Midbrain (tissue), 1 donor: ENCODE data around the gene MCTP1.

Experiments used
- DNase-seq: peaks from one replicate; lab custom pipeline; 2025; lab: John Stamatoyannopoulos, UW

MCTP1 gene

DNA sequence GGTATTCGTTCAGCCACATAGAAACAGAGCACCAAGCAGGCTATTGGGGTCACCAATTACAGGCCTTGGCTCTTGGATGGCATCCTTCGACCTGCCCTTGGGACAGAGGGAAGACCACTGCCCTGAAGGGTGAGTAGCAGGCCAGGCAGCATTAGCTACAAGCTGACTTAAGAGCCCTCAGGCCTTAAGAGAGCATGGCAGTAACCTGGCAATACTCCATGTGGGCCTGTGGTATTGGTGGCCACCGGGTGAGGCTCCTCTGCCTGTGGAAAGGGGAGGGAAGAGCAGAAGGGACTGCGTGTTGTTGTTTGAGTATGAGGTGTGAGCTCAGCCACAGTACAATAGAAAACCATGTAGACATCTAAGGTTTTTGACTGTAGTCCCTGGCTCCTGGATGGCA is 170.6 kb downstream of the MCTP1 start:
- DNase-seq, result no peak

DNA sequence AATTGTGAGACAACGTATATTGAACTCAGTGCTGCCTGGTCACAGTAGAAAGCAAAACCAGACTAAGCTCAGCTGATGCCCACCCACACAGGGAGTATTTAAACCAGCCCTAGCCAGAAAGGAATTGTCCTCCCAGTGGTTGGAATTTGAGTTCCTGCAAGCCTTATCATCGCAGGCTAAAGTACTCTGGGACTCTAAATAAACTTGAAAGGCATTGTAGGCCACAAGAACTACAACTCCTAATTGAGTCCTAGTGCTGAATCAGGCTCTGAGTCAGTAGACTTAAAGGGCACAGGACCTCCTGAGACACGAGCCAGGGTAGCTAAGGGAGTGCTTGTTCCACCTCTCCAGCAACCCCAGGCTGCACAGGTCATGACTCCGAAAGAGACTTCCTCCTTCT is 171.4 kb downstream of the MCTP1 start:
- no peak for DNase-seq

DNA sequence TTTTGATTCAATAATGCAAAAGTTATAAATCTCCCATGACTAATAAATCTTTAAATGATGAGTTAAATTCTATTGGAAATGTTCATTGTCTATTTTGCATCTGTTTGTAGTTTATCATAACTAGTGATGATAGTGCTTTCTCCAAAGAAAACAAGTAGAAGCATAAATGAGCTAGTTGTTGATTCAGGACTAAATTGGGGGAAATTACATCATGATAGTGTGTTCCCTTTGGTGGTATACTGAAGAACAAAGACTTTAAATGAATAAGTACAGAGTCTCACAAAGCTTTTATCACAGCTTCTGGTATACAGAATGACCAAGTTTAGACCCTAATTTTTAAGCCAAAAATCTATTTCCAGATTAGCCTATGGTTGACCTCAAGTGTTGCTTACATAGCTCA is 173.8 kb downstream of the MCTP1 start:
- DNase-seq, result no peak

DNA sequence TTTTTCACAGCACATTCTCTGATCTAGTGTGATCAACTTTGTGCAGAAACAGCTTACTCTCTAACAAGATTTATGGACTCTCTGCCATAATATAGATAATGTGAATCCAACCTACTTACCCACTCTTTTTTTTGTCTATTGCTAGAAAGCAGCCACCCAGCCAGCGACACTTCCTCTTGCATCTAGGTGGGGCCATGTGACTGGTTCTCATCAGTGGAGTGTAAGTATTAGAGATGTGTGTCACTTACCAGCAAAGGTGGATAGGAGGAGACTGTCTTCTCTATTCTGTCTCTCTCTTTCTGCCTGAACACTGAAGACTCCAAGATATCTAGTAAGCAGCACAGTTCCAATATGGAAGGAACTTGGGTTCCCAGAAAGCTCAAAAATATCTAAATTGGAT is 174.8 kb downstream of the MCTP1 start:
- no peak for DNase-seq

DNA sequence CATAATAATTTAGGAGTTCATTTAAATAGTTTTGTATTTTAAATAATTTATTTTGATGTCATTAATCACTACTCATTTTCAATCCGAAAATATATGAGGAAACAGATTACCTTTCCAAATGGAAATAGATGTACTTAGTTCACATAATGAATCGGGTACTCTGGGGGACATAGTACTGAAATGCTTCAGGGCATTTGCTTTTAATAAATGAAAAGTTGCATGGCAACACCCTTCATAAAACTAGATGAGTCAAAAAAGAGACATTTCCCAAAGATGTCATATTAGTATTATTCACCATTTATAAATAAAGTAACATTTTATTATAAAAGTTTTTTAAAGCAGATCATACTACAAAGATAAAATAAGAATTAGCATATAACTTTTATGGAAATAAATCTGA is 177.8 kb downstream of the MCTP1 start:
- DNase-seq, result no peak

DNA sequence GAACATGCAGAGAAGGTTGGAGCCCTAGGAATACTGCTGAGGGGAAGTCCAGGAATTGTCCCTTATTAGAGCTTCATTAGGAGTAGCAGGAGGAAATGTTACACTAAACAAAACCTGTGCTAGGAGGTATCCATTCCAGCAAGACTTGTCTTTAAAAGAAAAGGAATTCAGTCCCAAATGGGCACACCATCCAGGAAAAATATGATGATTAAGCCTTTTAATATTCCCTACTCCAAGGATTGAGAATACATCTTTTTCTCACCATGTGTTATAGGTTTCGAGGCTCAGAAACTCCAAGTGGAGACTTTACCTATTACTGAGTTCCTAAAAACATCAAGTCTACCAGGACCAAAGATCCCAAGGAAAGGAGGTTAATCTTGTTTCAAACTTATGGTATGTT is 179.3 kb downstream of the MCTP1 start:
- no peak for DNase-seq

DNA sequence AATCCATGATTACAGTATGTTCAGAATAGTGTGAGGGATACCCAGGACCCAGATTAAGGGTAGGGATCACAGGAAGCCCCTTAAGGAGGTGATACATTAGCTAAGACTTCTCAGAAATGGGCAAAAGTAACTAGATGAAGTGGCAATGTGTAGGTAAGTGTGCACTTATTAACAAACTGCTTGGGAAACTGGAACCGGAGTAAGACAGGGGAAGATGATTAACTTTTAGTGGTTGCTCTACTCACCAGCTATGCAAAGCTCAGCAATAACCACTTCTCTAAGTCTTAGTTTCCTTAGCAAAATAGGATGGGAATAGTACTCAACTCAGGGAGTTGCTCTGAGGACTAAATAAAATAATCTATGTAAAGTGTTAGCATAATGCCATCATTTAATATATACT is 182.2 kb downstream of the MCTP1 start:
- no peak for DNase-seq

DNA sequence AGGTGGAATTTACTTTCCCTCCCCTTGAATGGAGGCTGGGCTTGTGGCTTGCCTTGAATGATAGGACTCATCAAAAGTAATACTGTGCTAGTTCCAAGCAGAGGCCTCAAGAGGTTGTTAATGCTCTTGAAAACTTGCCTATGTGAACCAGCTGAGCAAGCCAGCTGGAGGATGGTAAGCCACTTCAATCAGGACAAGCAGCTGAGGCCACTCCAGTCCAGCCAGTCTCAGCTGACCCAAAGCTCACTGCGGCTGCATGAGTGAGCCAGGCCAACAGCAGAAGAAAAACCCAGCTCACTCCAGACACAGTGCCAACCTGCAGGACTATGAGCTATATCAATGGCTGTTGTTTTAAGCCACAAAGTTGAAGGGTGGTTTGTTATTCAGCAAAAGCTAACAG is 182.8 kb downstream of the MCTP1 start:
- no peak for DNase-seq

DNA sequence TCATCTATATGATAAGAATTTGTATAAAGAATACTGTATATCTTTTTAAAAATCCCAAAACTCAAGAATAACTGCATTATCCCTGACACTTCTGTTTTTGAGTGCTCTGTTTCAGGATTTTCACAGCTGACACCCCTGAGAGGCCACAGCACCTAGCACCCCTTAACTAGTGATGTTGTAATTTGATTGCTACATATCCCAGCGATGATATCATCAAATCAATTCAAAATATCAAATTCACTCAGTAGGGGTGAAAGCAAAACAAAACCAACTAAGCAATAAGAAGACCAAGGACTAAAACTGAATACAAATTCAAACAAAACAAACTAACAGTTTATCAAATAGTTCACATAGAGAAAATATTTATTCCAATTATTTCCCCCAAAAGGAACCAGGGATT is 184.3 kb downstream of the MCTP1 start:
- DNase-seq, result no peak

DNA sequence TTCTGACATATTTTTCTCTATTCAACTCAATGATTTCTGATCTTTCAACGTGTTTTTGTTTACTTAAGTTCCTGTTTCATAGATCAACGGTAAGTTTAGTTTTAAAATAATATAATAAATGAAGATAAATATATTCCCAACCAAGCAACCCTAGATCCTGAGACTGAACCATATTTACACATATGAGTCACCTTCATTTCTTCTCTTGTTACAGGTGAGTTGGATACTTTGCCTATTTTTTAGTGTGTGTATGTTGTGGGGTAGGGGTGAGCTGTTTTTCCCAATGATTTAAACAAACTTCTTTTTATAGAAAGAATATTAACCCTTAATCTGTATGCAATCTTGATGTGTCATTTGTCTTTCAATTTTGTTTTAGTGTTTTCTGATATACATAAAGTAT is 186.9 kb downstream of the MCTP1 start:
- DNase-seq, result no peak

DNA sequence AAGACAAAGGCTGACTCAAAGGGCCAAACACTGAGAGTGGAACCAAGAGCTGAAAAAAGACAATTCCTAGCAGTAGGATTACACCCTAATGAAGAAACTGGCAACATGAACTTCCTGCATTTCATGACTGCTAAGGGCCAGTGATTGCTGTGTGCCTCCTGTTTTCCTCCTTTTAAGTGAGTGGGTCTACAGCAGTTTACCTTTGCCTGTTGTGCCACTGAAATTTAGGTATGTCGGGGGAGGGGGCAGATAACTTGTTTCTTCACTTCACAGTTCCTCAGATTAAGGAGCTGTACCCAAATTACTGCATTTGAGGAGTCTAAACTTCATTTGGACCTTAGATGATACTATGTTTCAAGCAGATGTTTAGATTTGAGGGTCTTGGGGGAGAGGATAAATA is 191.7 kb downstream of the MCTP1 start:
- DNase-seq, result no peak

DNA sequence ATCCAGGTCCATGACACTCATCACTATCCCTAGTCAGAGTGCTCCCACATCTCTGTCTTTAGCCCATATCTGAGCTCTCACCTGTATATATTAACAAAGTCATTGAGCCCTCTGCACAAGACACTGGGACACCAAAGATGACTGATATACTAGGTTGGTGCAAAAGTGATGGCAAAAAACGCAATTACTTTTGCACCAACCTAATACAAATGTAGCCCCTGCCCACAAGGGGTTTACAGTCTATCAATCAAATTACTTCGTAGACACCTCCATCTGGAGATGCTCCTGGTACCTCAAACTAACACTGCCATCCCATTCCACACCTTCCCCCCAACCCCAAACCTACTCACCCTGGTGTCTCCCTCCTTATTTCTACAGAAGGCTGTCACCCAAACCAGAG is 194.1 kb downstream of the MCTP1 start:
- DNase-seq, result no peak

DNA sequence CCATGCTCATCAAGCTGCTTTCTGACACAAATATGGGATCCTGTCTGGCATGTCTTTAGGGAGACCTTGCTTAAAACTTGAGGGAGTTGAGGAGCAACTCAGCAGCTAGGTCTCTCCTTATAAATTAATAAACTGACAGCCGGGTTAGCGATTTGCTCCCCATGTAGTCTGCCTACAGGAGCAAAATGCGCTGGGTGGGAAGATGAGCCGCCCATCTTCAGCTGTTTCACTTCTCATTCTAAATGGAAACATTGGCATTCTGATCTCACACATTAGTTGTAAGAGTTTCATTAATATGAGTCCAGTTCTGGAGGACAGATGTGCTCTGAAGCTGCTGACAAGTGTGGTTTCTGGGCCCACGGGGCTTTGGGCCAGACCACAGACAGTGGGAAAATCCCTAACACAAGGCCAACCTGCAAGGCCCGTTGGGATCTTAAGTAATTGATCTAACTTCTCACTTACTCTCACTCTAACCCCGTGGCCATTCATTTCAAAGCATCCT is 197.0 kb downstream of the MCTP1 start:
- no peak for DNase-seq

DNA sequence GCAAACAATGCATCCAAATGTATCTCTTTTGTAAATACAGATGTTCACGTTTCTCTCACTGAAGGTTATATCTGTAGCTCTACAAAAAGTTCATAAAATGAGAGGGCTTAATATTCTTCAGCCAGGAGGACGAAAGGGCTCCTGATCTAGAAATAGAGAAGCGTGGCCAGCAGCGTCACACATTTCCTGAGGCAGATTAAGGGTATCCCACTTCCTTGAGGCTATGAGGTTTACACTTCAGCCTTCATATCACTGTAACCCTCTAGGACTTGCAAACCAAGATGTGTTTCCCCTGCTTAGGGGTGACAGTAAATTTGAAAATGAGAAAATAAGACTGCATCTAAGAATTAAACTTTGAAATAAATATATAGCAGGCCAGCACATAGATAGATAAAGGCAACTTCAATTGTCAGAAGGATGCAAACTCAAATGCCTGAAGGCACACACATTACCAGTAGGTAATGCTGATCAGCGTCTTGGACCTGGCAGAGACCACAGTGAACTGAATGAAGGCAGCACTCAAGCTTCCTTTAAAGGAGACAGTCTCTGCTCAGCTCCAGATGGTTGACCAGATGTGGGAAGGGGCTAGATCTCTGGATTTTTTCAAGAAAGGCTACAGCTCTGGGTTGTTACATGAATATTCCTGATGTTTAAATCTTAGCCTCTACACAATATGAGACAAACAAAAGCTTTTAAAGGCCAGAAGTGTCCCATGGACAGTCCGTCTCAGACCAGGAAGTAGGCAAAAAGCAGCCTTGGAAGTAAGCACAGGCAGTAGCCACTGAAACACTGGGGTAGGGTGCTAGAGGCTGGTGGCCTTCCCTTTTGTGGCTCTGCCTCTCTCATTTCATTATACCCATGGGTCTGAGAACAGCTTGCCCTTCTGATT is 197.7 kb downstream of the MCTP1 start:
- no peak for DNase-seq

DNA sequence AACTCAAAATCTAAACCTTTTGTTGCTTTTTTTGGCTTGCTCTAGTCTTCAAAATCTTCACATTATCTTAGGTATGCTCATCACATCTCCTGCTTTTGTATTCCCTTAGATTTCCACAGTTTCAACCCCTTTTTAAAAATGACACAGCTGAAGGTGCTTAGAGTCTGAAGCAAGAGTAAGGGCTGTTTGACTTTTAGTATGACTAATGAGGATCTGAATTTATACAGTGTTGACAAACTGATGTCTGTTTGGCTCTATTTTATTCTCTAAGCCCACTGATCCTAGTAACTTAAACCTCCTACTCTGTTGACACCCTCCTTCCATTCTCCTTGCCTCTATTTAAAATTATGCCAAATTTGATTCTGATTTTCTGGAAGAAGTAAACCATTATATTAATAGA is 200.1 kb downstream of the MCTP1 start:
- DNase-seq, result no peak

DNA sequence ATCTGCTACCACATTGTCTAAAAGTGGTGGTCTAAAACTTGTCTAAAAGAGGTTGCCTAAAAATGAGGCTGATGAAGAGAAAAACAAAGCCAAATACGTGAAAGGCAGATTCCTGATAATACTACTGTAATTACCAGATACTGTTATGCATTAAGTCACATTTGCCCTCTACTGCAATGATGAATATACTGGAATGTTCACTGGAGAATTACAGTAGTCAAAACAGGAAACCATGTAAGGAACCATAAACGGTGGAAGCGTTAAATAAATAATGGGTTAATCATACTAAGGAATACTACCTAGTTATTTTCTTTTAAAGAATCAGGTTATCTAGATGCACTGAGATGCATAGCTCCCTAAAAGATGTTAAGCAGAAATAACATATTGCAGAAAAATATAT is 201.3 kb downstream of the MCTP1 start:
- no peak for DNase-seq

DNA sequence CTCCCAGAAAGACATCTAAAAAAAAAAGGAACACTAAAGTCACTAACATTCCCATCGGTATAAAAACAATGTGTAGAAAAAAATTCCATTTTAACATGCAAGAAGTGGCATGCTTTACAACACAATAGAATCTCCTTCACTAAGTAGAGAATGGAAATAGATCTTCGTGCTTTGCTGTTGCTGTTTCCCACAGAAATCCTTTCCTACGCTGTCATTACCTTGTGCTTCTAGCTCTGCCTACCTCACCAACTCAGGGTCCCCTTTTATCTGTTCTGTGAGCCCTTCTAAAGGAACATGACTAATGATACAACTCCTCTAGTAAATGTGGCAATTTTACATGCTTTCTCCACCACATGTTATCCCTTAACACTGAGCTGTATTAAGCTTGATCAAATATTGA is 202.9 kb downstream of the MCTP1 start:
- no peak for DNase-seq

DNA sequence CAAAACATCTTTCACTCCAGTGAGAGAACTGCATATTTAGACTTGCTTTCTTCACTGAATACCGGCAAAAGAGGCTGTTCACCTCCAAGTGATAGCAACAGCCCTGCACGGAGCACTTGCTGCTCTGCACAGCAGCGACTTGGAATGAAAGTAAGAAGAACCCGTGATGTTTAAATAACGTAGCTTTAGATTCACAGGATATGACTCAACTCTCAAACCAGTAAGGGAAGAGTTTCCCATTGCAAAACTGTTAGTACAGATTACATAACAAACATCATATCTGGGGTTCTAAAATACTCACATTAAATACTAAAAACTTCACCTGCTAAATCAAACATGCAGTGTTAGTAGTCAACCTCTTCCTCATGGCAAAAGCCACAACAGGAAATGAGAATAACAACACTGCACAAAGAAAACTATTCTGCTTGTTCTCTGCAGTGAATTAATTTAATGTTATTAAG is 203.4 kb downstream of the MCTP1 start:
- no peak for DNase-seq

DNA sequence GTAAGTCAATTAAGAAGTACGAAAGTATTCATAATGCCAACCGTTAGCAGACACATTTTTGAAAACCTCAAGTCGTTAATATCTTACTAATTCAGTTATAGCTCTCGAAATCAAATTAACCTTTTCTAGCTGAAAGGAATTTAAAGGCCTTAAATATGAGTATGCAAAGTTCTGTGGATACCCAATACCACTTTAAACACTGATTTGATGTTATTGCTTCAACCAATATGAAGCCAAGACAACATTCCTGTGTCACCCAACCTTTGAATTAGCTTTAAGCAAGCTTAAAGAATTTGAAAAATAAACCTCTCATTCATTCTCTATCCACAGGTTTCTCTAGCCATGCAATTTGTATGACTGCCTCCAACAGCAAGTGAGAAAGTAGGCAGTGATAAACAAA is 204.5 kb downstream of the MCTP1 start:
- DNase-seq, result no peak

DNA sequence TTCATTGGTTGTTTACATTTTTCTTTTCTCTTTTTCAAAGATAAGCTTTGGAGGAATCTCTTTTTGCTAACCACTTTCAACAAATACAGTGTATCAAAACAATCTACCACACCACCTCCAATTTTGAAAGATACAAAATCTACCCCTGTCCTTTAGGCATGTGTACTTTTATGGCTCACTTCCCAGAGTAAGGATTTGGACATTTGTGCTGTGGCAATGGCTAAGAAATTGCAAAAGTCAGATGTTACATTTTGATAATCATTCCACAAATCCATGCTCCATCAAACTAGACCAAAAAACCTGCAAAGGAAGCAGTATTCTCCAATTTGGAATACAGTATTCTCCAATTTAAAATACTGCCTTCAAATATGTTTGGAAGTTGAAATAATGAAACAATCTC is 204.9 kb downstream of the MCTP1 start:
- DNase-seq, result no peak

DNA sequence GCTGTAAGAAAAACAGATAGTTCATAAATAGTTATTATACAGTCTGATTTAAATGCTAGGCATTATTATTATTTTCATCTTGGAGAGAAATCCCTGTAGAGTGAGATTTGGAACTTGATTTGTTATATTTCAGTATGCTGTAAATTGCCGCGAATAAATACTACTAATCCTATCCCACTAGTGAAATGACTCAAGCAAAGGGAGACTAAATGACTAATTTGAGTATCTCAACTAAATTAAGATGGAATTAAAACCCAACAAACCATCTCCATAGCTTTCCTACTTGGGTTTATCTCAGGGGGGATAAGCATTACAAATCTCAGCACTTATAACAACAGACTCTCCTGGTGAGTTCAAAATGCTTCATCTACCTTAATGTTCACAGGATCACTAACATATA is 206.0 kb downstream of the MCTP1 start:
- DNase-seq, result no peak

DNA sequence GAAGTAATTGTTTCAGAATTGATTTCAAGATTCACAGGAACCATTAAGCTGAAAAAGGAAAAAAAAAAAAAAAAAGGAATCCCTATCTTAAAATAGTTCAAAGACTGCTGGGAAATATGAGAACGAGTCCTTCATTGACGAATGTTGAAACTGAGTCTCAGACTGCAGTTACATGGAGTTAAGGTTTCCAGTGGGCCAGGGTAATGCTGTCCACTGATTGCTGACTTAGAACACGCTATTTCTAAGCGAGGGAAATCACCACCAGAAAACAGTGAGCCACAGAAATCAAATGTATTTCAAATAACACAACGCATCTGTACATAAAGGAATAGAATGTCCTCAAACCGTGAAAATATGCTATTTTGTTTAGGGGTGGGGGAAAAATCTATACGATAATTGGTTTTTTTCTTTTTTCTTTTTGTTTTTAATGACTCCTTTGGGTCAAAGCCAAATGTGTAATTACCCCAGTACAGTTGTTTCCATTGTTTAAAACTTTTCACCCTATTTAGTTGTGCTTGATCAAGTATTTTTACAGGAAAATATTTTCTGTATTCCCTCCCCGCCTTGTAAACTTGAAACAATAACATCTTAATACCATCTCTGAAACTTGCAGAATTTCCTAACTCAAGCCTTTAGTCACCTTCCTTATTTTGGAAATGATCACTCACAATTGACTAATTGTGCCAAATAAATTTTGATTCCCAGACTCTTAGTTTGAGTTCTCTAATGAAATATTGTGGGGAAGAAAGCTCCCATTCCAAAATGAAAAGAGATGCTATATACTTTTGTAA is 208.3 kb downstream of the MCTP1 start:
- DNase-seq, result no peak

DNA sequence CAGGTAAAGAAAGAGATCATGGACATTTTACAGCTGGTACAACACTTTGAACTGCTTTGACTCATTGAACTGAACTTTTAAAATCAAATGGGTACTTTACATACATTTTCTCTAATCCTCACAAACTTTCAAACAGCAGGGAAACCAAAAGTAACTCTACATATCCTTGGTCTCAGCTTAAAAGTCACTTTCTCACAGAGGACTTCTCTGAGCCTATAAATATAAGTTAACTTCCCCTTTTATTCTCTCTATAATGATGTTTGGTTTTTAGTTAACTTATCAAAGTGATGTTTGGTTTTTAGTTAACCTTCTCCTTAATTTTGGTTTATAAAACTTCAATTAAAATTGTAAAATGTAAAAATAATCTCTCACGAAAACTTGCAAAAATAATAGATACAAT is 209.8 kb downstream of the MCTP1 start:
- DNase-seq, result no peak
